GM12891 (cell line): ENCODE results near the gene SOCS7.
"Not testable (repeated sequence)": the region's sequence is repeated elsewhere in the genome, so short reads cannot be mapped to it uniquely, and the experiment has no call there.

Experiments used
- DNase-seq: peaks from one replicate; pipeline ENCODE4 v3.0.0; 2011; ENCODE audit warnings: low spot score; ENCODE audit not compliant: insufficient read length
- FAIRE-seq: peaks from 2 replicates; lab custom pipeline; 2011; peaks lifted over from hg19 to GRCh38; lab: Jason Lieb, UNC
- PAX5 ChIP-seq: IDR thresholded peaks from 2 replicates; pipeline ENCODE4 v1.6.1; 2011; ENCODE audit warnings: low read length, moderate library complexity, mild to moderate bottlenecking; ENCODE audit not compliant: insufficient read depth, severe bottlenecking
- POLR2A ChIP-seq: IDR thresholded peaks from 2 replicates; pipeline ENCODE4 v1.6.1; 2011; ENCODE audit warnings: low read depth, low read length, control low read depth
- POLR2AphosphoS5 ChIP-seq: IDR thresholded peaks from 2 replicates; pipeline ENCODE4 v1.6.1; 2011; ENCODE audit warnings: low read depth, low read length, control low read depth
- POU2F2 ChIP-seq: IDR thresholded peaks from 2 replicates; pipeline ENCODE4 v1.6.1; 2011; ENCODE audit warnings: low read depth, mild to moderate bottlenecking, control low read depth, low read length, moderate library complexity
- SPI1 ChIP-seq: IDR thresholded peaks from 2 replicates; pipeline ENCODE4 v1.6.1; 2011; ENCODE audit warnings: low read depth, low read length, control low read depth
- TAF1 ChIP-seq: IDR thresholded peaks from 2 replicates; pipeline ENCODE4 v1.6.1; 2011; ENCODE audit warnings: low read depth, low read length, control low read depth

SOCS7 gene

GRCh38 chr17:38436386-38436785 is 84.7 kb downstream of the SOCS7 start:
- FAIRE-seq (no peak), DNase-seq (no peak)
- no peak for TF ChIP-seq POLR2AphosphoS5
- no peak for TF ChIP-seq SPI1
- no peak for TF ChIP-seq PAX5
- TF ChIP-seq TAF1, result no peak
- no peak for TF ChIP-seq POU2F2
- TF ChIP-seq POLR2A, result no peak

GRCh38 chr17:38437313-38437712 is 85.7 kb downstream of the SOCS7 start:
- DNase-seq, FAIRE-seq: not testable (repeated sequence)

DNA sequence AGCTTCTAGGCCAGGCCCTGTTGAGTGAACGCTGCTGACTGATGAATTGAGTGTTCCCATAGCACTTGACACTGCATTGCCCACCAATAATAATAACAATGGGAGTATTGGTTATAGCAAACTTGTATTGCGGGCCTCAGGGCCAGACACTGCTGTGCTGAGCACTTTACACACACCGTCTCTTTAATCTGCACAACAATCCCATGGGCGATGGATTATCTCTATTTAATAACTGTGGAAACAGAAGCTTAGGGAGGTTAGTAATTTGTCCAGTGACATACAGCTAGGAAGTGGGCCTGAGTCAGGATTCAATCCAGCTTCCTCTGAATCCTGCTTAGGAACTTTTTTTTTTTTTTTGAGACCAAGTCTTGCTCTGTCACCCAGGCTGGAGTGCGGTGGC is 87.8 kb downstream of the SOCS7 start:
- DNase-seq (no peak), FAIRE-seq (no peak)
- no peak for TF ChIP-seq POLR2A
- TF ChIP-seq POU2F2, result no peak
- no peak for TF ChIP-seq SPI1
- TF ChIP-seq PAX5, result no peak

GRCh38 chr17:38440614-38441397 is 89.2 kb downstream of the SOCS7 start:
- DNase-seq (no peak), FAIRE-seq (no peak)
- TF ChIP-seq POLR2AphosphoS5 (no peak), PAX5 (no peak), TAF1 (no peak), POU2F2 (no peak)

- no peak for TF ChIP-seq POU2F2
- TF ChIP-seq POLR2A, result no peak
- no peak for TF ChIP-seq SPI1
- TF ChIP-seq TAF1, result no peak
- no peak for TF ChIP-seq POLR2AphosphoS5
- no peak for TF ChIP-seq PAX5
- no peak for FAIRE-seq
- DNase-seq, result no peak
These were observed 89.9 kb downstream of the SOCS7 start for GRCh38 chr17:38441429-38442061.

- FAIRE-seq, result no peak
These were observed 90.9 kb downstream of the SOCS7 start for GRCh38 chr17:38442548-38442947.

DNA sequence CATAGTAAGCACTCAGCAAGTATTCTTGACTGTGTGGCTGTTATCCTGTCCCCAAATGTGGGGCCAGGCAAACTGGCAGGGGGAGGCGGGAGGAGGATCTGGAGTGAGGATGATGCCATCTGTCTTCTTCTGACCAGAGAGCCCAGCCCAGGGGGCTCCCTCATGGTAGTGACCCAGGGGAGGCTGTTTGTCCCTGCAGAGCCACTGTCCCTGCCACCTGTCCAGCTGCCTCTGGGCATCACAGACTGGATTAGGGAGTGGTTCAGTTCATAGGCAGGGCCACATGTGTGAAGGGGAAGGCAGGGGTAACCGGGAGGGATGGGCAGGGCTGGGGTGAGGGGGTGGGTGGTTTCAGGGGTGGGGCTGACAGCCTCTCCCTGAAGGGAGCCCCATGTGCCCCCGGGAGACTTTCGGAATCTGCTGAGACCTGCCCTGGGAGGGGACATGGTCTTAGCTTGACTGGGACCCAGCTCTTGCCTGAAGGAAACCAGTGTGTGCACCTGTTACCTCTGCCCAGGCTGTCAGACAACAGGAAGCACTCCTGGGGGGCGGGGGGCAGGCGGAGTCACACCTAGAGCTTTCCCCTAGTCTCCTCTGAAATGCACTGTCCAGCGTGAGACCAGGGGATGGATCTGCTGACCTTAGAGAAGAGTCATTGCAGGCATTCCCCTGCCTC is 91.8 kb downstream of the SOCS7 start:
- DNase-seq (no peak), FAIRE-seq (no peak)

More at GRCh38 chr17:38442548-38442947, 90.9 kb downstream of the SOCS7 start:
- TF ChIP-seq POLR2A (no peak), TAF1 (no peak), POU2F2 (no peak), POLR2AphosphoS5 (no peak), SPI1 (no peak), PAX5 (no peak)
- DNase-seq, result no peak

DNA sequence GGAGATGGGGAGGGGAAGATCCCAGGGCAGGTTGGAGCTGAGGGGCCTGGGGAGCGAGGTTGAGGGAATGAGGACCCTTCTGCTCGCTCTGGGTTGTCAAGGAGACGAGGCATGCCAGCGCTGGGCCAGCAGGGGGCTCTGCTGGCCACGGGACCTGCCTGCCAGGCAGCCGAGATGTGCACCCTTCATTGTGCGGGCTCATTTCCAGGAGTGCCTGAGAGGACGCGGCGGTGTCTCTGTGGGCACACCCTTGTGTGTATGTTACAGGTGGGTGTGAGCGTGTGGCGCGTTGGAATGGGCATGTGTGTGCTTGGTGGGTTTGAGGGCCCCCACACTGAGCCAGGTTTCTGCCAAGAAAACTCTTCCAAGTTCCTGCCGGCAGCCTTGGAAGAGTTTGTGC is 92.5 kb downstream of the SOCS7 start:
- DNase-seq, result peak; percentile 81
- FAIRE-seq, result no peak

More for the DNA sequence above, 91.8 kb downstream of the SOCS7 start:
- no peak for TF ChIP-seq SPI1
- TF ChIP-seq POU2F2, result no peak
- no peak for TF ChIP-seq POLR2A
- TF ChIP-seq PAX5, result no peak
- no peak for TF ChIP-seq TAF1

DNA sequence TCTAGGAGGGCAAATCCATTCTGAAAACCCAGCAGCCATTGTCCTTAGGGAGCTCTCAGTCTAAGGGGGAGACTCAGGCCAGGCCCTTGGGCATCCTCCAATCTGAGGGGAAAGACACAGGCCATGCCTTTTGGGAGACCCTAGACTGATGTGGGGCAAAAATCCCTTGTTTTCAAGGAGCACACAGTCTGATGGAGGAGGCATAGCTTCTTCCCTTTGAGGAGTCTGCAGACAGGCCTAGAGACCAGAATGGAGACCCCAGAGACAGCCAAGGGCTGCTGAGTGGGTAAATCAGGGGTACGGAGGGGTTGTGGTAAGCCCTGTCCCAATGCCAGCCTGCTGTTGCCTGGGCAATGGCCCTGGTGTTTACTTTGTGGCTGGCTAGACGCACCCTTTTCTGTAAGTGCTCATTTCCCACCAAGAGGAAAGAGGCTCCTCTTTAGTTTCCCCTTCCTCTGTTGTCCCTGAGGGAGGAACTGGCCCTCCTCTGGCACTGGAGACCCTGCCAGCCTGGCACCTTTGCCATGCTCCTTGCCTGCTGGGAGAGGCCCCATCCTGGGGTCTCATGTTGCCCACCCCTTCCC is 96.0 kb downstream of the SOCS7 start:
- FAIRE-seq (no peak), DNase-seq (no peak)
- TF ChIP-seq POU2F2, result no peak
- TF ChIP-seq PAX5, result no peak
- no peak for TF ChIP-seq TAF1
- TF ChIP-seq SPI1, result no peak
- no peak for TF ChIP-seq POLR2A
- no peak for TF ChIP-seq POLR2AphosphoS5

More for the DNA sequence above, 92.5 kb downstream of the SOCS7 start:
- TF ChIP-seq POLR2A, result no peak
- TF ChIP-seq POU2F2, result no peak
- TF ChIP-seq SPI1, result no peak

DNA sequence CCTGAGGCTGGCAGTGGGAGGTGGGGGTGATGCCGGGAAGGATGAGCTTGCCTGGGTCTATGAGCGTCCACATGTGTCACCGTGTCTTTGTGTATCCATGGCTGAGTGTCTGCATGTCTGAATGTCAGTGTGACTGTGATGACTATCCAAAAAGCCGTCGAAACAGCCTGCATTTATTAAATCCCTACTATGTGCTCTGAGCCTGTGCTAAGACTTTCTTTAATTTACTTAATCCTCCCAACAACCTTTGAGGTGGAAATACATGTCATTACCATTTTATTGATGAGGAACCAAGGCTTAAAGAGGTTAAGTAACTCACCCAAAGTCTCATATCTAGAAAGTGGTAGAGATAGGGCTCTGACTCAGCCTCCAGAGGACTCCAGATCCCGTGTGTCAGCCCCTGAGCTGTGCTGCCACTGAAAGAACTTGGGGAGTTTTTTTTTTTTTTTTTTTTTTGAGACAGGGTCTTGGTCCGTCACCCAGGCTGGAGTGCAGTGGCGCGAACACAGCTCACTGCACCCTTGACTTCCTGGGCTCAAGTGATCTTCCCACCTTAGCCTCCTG is 96.6 kb downstream of the SOCS7 start:
- DNase-seq (no peak), FAIRE-seq (no peak)
- TF ChIP-seq SPI1 (no peak), TAF1 (no peak), PAX5 (no peak), POLR2AphosphoS5 (no peak), POU2F2 (no peak), POLR2A (no peak)
